ENCODE results near the gene ZFR.
"Not testable (repeated sequence)": the region's sequence is repeated elsewhere in the genome, so short reads cannot be mapped to it uniquely, and the experiment has no call there.

The ZFR gene

DNA sequence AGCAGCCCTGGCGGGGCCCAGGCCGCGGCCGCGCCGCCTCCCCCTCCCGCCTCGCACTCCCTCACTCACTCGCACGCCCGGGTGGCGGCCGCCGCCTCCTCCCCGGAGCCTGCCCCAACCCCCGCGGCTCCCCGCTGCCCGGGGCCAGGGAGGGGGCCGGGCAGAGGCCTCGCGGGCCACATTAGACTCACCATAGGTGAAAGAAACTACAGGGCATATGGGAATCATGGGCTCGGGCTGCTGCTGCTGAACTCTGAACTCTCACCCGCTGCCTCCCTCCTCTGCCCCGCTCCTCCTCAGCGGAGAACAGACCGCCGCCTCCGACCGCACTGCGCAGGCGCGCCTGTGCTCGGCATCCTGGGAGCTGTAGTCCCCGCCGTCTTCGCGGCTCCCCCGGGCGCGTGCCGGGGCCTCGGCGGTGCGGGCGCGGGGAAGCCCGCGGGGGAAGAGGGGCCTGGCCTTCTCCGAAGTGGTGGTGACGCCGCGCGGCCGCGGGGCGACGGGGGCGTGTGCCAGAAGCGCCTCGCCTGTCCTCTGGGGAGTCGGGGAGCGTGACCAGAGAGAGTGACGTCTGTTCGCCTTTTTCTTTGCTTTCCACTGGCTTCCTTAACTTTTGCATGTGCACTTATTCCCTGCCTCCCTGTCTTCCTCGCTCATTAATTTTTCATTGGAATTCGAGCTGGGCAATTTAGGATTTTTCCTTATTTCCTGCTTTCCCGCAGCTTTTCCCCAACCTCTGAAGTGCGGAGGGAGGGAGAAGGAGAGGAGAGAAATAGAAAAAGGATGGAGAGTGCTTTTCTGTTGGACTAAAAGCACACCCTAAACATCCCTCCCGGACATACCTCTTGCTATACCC, at the start of gene ZFR:
Gene ZFR (minus strand): TSS at position 310 of the 856 bp plus-strand sequence. CDS start 82 bp downstream, at position 228.
- peak; percentile 70 to 75 for DNase-seq (ENCODE audit: low read depth in 2 of 2)

DNA sequence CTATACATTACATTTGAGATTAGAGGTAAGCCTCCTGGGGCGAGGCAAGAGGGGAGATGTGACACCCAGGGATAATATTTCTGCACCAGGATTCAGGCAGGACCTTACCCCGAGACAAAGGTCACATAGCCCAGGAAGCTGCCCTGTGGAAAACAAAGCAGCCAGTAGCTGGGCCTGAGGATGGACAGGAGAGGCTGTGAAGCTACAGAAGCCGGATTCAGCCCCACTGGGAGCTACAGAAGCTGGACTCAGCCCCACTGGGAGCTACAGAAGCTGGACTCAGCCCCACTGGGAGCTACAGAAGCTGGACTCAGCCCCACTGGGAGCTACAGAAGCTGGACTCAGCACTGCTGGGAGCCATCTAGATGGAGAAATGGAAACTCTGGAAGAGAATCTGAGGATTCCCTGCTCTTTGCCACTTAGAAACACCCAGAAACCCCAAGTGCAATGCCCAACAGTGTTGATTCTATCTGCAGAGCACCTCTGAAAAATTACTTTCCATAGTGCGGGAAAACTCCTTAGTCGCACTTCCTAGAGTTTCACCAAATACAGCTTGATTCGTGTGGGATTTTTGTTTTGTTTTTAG, 46.5 kb upstream of the ZFR start:
- DNase-seq (ENCODE audit: low read depth in 2 of 2) = no peak

DNA sequence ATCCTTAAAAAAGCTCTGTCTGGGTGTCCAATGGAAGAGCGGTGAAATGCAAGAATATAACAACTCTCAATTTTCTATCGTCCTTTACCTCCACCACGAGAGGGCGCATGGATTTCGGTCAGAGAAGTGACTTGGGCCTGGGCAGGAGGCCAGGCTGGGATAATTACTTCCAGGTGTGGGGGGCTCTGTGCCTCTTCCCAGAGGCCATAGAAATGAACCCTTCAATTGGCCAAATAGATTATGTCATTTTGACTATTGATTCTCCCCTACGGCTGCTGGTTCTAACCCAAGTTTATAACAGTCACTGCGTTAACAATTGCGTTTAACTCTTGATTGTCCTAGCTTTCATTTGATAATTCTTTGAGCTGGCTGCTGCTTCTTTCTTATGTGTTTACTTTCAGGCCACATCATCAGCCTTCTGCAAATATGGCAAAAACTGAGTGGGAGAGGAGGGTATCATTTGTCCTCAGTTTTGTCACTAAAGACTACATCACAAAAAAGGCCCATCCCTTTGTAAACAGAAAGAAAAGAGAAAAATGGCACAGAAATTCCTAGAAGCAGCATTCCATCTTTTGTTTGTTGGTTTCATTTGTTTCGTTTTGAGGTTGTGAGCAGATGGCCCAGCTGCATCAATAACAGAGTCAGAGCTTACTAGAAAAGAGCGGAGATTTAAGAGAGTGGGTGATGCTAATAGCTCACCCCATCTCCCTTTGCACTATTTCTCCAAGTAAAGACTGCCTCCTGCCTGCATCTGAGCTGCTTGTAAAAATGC, 45.4 kb upstream of the ZFR start:
- DNase-seq (ENCODE audit: low read depth in 2 of 2) = peak; percentile 81 to 85

DNA sequence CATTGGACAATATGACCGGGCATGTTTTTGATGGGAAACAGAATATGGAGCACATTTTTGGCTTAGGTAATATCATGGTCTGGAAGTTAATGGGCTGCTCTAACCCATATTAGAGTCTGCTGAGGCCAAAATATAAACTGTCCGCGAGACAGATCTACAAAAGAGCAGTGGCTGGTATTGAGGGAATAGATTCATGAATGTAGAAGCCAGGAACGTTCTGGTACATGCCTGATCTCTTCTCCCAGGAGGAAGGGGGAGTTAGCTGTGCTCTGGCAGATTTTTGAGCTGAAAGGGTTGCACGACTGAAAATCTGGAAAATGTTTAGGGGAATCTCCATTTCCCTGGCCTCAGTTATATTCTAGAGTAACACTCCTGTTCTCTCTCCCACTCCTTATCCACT, 42.9 kb upstream of the ZFR start:
- no peak for DNase-seq (ENCODE audit: low read depth in 2 of 2)

DNA sequence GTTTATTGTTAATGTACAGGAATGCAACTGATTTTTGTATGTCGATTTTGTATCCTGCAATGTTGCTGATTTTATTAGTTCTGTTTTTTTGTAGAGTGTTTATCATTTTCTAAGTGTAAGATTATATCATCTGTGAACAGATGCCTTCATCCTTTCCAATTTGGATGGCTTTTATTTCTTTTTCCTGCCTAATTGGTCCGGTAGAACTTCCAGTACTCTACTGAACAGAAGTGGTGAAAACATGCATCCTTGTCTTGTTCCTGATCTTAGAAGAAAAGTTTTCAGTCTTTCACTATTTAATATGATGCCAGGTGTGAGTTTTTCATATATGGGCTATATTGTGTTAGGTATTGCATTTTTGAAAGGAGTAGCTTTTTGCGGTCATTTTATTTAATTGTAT, 42.5 kb upstream of the ZFR start:
- no peak for DNase-seq (ENCODE audit: low read depth in 2 of 2)

DNA sequence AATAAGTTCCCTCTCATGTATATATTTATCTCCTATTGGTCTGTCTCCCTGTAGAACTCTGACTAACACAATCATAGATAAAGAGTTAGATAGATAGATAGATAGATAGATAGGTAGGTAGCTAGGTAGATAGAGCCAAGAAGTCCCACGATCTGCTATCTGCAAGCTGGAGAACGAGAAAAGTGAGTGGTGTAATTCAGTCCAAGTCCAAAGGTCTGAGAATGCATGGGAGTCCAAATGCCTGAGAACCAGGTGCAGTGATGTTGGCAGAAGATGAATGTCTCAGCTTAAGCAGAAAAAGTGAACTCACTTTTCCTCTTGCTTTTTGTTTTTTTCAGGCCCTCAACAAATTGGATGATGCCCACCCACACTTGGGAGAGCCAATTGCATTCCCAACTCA, 37.7 kb upstream of the ZFR start:
- DNase-seq (ENCODE audit: low read depth in 2 of 2) = no peak

DNA sequence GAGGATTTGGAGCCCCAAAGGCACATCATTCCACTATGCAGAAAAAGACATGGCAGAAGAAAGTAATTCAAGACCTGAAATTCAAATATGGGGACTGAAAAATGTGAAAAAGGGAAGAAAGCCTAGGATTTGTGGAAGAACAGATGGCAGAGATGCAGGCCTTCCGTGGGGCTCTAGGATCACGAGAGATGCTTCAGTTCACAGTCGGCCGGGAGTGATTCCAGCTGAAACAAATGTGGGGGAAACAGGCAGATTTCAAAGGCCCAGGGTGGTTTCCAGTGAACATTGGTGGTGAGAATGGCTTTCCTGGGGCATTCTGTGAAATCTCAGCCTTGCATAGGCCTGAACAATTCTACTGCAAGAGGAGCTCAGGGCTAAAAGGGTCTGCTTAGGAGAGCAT, 34.6 kb upstream of the ZFR start:
- no peak for DNase-seq (ENCODE audit: low read depth in 2 of 2)

DNA sequence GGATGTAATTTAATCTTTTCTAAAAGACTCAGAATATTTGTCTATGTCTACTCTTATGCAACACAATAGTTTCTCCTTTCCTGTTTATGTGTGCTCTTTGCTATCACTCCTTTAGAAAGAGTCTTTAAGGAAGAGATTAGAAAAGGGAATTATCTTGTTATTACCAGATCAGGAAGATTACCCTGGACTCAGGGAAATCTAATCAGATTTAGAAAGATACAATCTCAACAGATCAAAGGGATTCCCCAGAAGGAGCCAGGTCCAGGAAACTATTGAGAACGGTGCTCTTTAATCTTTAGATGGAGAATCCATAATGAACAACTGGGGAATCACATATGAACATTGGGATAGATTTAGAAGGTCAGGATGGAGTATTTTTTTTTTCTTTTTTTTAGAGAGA, 32.4 kb upstream of the ZFR start:
- no peak for DNase-seq (ENCODE audit: low read depth in 2 of 2)

DNA sequence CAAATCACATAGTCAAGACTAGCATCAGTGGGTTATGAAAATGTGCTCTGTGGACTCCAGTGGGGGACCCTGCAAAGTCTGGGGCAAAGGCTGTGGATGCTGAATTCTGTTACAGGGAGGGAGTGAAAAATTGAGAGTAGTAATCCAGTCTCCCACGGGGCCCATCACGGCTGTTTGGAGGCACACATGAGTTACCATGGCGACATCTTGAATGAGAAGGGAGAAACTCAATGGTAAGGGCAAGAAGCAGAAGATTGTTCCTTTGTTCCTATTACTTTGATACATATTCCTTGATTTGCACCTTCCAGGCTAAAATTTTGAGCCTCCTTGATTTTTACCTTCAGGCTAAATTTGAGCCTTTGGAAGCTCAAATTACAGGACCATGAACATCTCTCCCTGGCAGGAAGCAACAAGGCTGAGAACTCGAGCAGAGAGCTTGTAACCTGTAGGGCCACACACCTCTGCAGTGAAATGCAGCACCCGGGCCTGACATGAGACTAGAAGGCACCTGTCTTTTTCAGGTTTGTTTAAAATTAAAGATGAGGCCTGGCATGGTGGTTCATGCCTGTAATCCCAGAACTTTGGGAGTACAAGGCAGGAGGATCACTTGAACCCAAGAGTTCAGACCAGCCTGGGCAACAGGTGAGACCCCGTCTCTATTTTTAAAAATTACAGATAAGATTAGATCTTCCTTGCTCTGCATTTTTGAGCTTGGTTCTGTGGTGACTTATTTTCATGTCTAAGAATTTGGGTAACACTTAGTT, 31.0 kb upstream of the ZFR start:
- DNase-seq (ENCODE audit: low read depth in 2 of 2) = no peak

DNA sequence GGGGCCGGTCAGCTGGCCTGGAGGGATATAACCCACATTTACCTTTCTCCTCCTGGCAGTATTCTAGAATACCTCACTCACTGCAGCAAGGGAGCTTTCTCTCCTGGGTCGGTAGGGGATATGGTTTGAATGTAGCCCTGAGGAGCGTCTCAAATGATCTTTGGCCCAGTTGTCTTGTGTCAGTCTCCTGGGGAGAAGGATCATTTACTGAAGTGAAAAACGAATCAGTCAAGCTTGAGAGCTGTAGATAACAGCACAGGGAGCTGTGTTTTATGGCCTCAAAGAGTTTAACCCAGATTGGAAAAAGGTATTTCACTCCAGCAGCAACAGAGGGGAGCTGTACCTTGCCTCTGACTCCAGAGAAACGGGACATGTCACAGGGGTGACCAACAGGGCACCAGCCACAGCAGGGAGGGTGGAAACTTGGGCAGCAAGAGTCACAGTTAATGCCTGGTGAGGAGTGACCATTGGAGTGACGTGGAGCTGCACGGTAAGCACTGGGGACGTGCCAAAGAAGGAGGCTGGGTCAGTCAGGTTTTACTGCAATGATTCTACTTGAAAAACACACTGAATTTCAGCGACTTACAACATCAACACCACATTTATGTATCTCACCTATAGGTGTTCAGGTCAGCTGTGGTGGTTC, 29.8 kb upstream of the ZFR start:
- DNase-seq (ENCODE audit: low read depth in 2 of 2) = no peak

DNA sequence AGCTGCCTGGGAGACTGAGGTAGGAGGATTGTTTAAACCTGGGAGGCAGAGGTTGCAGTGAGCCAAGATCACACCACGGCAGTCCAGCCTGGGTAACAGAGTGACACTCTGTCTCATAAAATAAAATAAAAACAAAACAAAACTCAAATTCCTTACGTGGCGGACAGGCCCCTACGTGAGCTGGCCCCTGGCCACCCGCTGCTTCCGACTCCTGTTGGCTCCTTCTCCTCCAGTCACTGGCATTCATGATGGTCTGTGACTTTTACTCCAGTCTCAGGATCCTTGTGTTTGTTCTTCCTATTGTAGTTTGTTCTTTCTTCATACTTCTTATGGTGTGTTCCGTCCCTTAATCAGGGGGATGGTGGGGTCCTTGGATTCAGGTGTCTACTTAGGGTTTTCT, 28.5 kb upstream of the ZFR start:
- no peak for DNase-seq (ENCODE audit: low read depth in 2 of 2)

DNA sequence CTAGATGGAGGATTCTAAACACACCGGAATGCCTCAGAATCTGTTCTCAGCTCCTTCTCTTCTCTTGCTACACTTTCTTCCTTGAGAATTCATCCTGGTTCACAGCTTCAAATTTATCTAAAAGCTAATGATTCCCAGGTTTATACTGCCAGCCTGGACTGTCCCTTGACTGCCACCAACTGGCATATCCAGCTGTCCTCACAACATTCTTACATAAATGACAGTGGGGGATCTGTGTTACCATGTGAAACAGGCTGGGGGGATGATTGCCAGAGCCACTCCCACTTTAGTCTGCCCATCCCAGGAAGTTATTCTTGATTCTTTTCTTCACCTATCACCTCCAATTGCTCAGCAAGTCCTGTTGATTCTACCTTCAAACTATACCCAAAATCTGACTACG, 27.2 kb upstream of the ZFR start:
- no peak for DNase-seq (ENCODE audit: low read depth in 2 of 2)

DNA sequence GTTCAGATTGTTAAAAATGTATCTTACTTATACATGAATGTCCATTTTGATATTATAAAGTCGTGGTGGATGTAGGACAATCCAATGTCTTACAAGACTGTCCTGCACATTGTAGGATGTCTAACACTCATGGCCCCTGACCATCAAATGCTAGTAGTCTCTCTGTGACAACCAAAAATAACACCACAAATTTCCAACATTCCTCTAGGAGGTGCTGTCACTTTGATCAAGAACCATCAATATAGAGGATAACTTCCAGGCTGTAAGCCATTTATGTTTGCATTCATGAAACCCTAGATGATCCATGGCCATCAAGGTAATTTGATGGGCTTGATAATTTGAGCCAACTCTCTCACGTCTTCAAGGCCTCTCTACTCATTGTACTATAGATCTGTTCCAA, 20.5 kb upstream of the ZFR start:
- DNase-seq (ENCODE audit: low read depth in 2 of 2) = no peak

DNA sequence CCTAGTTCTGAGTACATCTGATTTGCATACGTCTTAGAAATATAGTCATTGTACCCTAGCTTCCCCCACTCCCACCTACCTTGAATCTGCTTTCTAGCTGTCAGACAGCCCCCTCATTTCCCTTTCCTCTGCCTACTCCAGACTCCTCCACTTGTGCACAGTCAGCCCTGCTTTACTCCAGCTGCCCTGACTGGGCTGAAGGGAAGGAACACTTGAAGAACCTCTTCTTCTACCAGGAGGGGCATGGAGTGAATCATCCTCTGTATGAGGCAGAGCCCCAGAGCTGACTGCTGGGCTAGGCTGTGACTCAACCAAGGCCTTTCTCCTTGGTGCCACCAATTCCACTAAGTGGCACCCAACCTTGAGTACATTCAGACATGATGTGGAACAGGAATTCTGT, 18.1 kb upstream of the ZFR start:
- no peak for DNase-seq (ENCODE audit: low read depth in 2 of 2)

DNA sequence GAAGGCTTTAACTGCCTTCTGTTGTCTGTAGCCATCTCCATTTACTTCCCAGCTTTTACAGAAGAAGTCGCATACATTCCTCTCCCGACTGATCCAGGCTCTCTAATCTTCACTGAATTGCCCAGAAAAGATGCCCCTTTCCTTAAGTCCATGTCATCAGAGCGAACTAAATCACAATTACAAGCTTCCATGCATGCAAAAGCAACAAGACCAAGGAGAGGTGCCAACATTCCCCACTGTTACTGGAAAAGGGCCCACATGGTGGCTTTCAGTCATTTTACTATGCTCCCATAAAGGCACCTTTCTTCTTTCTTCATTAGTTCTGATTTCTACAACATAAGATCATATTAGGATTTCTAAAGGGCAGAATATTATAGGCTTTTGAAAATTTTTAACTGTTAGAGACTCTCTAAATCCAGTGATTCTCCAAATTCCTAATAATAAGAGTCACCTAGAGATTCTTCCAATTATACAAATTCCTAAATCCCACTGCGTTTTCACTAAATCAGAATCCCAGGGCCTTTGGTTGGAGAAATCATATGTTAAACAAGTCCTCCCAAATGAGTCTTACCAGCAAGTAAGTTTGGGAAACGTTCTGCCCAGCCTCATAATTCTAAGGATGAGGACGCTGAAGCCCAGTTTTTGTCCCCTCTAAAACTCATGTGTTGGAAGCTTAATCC, 17.0 kb upstream of the ZFR start:
- DNase-seq (ENCODE audit: low read depth in 2 of 2) = no peak

DNA sequence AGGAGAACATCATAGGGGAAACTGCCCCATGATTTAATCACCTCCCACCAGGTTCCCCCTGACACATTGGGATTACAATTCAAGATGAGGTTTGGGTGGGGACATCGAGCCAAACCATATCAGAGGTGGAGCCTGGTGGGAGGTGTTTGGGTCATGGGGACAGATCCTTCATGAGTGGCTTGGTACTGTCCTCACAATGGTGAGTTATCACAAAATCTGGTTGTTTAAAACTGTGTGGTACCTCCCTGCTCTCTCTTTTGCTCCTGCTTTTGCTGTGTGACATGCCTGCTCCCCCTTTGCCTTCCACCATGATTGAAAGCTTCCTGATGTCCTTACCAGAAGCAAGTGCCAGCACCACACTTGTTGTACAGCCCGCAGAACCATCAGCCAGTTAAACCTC, 16.2 kb upstream of the ZFR start:
- no peak for DNase-seq (ENCODE audit: low read depth in 2 of 2)

DNA sequence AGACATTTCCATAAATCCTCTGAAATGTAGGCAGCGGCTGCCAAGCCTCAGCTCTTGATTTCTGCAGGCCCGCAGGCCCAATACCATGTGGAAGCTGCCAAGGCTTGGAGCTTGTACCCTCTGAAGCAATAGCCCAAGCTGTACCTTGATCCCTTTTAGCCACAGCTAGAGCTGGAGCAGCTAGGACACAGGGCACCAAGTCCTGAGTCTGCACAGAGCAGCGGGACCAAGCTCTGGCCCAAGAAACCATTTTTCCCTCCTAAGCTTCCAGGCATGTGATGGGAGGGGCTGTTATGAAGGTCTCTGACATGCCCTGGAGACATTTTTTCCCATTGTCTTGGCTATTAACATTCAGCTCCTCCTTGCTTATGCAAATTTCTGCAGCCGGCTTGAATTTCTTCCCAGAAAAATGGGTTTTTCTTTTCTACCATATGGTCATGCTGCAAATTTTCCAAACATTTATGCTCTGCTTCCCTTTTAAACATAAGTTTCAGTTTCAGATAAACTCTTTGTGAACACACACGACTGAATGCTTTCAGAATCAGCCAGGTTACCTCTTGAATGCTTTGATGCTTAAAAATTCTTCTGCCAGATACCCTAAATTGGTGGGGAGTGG, 14.4 kb upstream of the ZFR start:
- DNase-seq (ENCODE audit: low read depth in 2 of 2) = no peak

DNA sequence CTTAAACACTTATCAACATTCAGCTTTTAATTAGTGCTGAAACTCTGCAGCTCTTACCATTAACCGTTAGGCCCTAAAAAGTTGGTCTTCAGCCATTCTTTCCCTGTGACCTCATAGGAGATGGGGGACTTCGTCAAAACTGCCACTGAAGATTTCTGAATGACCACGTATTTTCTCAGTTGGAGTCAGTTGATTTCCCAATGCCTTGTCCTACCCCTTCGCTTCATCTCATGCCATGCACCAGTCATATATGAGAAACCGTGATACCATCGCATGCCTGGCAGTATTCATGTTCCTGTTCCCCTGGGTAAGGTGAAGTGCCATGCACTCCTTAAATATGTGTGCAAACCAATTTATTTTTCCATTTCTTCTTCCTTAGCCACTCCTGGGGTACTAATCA, 10.8 kb upstream of the ZFR start:
- DNase-seq (ENCODE audit: low read depth in 2 of 2) = no peak

DNA sequence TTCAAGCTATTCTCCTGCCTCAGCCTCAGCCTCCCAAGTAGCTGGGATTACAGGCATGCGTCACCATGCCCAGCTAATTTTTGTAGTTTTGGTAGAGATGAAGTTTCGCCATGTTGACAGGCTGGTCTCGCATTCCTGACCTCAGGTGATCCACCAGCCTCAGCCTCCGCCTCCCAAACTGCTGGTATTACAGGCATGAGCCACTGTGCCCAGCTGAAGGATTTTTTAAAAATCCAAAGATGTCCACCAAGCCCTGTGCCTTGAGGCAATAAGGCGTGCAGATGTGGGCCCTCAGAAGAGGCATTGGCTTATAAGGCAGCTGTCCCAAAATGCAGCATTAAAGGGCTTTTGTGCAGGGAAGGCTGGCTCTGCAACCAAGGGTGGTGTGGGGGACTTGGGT, 10.3 kb upstream of the ZFR start:
- no peak for DNase-seq (ENCODE audit: low read depth in 2 of 2)

DNA sequence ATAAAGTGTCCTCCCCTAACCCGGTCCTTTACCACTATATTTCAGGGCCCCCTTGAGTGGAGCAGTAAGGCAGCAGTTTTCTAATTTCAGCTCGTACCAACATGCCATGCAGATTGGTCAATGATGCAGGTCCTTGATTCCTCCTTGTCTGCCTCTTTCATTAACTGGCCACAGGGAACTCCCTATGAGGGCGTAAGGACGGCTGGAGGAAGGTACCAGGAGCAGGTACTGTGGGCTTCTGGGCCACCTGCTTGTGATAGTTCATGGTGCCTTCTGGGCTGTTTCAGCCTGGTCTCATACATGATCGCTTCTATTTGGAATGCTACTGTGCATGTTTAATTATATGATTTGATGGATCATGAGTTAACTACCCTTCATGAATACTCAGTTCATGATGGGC, 9.4 kb upstream of the ZFR start:
- no peak for DNase-seq (ENCODE audit: low read depth in 2 of 2)

DNA sequence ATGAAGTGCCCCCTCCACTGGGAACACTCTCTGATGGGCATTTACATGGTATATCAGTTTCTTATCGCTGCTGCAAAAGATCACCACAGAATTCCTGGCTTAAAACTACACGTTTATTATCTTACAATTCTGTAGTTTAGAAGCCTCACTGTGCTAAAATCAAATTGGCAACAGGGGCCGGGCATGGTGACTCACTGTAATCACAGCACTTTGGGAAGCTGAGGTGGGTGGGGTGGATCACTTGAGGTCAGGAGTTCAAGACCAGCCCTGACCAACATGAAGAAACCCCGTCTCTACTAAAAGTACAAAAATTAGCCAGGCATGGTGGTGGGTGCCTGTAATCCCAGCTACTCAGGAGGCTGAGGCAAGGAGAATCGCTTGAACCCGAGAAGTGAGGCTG, 7.8 kb upstream of the ZFR start:
- DNase-seq (ENCODE audit: low read depth in 2 of 2) = not testable (repeated sequence)
